ENCODE results near the gene N4BP2L2.

N4BP2L2 gene

DNA sequence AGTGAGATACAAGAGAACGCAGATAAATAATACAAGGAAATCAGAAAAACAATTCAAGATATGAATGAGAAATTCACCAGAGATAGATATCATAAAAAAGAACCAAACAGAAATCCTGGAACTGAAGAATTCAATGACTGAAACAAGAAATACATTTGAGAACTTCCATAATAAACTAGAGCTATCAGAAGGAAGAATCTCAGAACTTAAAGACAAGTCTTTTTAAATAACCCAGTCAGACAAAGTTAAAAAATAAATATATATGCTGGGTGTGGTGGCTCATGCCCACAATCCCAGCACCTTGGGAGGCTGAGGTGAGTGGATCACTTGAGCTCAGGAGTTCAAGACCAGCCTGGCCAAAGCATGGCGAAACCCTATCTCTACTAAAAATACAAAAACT is 82.0 kb downstream of the N4BP2L2 start:
- no peak for DNase-seq (ENCODE audit: low read depth)

DNA sequence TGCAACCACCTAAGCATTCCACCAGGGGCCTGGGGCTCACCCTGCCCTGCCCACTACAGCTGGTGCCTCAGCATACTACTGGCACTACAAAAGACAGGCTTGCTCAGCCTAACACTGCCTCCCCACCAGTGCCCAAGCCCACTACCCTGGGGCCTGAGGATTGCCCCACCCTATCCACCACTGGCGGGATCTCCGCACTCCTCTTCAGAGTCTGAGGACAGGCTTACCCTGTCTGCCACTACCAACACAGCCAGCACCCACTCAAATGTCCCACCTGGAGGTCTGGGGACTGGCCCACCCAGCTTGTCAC is 83.0 kb downstream of the N4BP2L2 start:
- DNase-seq (ENCODE audit: low read depth) = no peak

DNA sequence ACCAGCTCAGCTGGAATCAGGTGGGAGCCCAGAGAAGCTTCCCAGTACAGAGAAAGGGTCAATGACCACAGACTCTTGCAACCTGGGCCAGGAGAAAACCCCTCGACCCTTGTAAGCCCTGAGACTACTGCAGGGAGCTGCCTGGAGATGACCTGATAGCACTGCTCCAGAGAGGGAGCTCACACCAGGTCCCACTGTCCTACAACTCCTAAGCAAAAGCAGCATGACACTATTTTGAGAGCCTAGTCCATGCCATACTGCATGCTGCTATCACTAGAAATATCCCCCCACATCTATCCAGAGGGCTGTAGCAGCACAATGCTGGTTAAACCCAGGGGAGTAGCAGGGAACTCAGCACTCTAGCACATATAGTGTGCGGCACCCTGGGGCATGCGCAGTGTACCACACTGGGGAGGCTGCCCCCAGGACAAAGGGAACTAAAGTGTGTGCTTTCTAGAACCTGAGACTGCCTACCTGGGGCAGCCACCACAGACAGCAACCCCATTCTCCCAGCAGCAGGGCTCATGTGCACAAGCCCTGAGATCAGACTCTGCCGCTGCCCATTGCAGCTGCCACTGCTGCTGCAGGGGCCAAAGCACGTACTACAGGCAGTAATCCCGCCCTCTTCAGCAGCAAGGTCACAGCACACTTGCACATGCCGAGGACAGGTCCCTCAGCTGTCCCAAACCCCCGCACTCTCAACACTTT is 83.6 kb downstream of the N4BP2L2 start:
- no peak for DNase-seq (ENCODE audit: low read depth)

DNA sequence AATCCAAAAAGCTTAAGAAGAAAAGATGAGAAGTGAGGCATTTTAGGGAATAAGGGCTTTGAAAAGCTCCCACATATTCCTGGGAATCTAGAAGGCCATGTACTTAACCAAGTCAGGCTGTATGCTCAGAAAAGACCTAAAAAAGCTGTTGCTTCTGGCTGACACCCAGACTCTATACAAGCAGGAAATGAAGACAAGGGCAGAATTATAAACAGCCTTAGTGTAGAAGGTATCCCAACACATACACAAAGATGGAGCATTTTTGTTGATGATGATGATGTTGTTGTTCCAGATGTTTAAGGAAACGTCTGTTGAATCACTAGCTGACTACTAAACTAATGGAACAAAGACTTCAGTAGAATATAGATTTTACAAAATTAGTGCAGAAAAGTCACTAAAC is 84.6 kb downstream of the N4BP2L2 start:
- no peak for DNase-seq (ENCODE audit: low read depth)

DNA sequence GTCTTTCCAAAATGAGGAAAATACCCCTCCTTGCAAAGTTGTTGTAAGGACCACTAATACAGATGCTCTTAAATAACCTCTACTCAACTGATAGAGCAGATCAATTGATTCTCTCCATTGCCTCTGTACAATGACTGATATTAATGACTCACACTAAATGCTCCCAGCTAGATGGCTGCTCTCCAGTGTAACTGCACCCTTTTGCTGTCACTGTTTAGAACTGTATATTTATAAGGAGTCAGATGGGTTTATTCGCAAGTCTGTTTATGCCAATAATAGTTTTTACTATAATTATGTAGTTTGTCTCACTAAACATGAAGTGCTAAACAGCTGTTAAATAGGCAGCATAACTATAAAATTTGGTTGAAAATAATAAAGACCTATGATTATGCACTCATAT is 89.6 kb downstream of the N4BP2L2 start:
- DNase-seq (ENCODE audit: low read depth) = no peak

DNA sequence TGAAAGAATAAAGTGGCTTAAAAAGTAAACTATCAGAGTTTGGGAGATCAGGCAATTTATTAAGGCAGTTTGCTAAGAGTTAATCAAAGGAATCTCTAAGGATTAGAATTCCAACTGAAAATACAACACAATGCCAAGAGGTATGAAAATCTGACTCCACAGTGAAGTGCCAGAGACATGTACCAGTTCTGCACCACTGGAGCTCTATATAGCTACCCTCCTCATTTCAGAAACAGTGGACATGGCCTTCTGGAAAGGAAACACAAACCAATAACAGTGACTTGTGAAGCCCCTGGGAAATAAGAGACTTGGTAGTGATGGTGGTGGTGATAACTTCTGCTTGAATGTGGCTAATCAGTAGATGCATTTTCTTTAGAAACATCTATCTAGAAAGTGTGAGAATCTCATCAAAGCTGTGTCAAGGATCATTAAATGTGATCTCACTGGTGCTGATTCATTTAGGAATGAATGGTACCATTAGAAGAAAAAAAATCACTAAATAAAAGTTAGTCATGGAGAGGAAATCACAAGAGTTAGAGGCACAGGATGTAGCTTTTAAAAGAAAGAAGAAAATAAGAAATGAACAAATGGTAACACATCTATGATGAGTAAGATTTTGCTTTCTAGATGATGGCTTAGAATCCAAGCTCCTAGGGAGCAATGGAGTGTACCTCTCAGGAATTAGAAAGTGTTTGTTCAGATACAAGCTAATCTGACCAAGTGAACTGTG is 90.5 kb downstream of the N4BP2L2 start:
- no peak for DNase-seq (ENCODE audit: low read depth)

DNA sequence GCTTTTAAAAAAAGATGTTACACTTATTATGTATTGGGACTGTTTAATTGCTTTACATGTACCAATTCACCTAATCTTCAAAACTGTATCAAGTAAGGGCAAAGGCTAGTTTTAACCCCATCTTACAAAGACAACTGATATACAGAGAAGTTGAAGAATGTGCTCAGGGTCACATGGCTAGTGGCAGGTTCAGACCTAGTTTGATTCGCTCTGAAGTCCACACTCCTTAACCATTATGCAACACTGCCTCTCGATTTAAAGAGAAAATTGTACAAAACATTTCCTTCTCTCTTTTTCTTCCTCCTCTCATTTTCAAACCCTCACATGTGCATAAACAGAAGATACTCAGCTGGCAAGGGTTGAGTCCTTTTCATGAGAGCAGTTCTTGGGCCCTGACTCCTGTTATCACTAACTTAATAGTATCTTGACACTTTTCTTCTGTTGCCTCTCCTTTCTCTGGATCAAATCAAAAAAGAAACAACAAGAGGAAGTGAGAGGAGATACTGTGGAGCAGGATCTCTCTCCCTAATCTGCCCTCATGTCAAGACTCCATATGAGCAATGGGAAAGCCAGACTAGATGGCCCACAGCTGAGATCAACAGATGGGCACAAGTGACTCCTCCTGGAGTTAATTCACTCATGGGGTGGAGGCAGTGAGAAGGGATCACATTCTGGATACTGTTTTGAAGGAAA is 91.7 kb downstream of the N4BP2L2 start:
- DNase-seq (ENCODE audit: low read depth) = no peak

DNA sequence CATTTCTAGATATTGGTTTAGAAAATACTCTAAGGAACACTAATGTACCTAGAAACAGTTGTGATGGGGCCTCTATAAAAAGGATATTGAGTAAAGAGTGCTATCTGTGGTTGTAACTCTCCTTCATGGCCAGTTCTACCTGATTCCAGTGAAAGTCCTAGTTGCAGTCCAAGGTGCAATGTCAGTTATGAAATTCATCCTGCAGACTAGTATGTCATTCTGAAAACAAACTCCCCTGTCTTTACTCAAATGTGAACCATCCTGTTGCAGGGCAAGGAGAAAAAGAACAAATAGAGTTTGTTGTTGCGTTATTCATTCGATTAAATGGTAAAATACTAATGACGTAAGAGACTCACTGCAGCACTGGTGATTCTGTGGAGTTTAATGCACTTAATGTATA is 92.4 kb downstream of the N4BP2L2 start:
- no peak for DNase-seq (ENCODE audit: low read depth)

DNA sequence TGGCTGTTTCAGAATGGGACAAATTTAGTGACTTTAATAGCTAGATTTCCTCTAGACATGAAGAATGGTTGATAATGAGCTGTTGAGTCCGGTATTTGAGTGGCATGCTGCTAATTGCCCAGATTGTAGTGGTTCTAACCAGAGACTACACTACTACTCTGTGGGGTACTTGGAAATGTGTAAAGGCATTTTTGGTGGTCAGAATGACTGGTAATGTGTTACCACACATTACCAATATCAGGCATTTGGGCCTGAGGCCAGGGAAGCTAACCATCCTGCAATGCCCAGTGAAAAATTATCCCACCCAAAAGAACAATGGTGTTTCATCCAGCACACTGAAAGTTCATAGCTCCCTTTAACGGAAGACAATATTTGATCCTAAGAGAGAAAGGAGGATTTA is 93.1 kb downstream of the N4BP2L2 start:
- DNase-seq (ENCODE audit: low read depth) = no peak

DNA sequence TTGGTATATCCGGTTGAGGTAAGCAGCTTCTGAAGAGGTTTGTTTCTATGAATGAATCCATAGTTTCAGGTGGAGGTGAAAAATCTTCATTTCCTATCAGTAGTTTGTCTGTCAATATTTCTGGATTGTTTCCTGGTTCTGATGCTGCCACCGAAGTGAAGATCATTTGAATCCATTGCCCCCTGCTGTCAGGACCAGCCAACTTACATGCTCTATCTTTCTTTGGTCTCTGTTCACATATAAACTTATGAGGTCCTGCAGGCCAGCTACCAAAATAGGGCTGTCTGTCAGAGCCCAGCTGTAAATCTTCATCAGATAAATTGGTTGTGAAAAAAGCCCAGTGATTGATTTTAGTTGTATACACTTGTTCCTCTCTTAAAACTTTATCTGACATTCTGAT is 95.5 kb downstream of the N4BP2L2 start:
- no peak for DNase-seq (ENCODE audit: low read depth)

DNA sequence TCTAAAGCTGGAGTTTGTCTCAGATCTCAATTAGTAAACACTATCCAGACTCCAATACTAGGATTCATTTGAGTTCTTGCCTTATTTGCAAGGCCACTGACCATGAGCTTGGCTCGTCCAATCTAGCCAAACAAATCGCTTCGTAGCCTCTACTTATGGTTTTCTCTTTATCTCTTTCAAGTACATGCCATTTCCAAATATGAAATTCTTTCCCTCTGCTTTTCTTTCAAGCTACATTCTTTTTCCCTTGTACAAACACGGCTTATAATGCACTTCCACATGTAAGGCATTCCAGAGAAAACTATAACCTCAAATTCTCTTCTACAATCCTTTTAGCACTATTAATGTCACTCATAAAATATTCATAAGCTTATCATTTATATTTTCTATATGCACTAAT is 99.7 kb downstream of the N4BP2L2 start:
- DNase-seq (ENCODE audit: low read depth) = no peak

DNA sequence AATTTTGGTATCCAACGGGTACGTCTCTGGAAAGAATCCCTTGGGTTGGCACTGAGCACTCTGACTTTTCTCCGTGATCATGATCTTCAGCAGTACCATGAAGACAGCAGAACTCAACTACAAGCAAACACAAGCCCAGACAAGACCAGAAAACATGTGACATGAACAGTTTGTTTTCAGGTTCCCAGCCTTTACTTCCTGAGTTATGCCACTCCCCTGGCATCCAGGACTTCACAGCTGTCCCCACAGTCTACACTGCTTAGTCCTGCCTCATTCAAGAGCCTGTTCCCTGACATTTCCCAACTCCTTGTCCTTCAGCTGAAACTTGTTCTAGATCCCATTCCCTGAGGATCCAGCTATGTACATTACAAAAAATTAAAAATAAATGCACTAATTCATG is 105.7 kb downstream of the N4BP2L2 start:
- no peak for DNase-seq (ENCODE audit: low read depth)

DNA sequence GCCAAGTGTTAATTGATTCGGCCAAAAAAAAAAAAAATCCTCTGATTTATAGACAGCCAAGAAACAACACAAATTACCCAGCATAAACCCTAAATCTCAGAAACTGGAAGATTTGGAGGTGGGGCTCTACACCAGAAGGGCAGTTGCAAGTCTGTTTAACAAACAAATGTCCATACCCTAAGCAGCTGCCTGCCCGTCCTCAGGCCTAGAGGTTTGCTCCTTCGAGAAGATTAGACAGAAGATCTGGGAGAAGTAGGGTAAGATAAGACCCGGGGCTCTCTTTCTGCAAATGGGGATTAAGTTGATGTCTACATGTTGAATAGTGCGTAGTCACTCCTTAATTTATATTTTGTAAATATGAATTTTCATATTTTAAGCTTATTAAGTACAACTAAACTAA is 107.2 kb downstream of the N4BP2L2 start:
- DNase-seq (ENCODE audit: low read depth) = no peak

DNA sequence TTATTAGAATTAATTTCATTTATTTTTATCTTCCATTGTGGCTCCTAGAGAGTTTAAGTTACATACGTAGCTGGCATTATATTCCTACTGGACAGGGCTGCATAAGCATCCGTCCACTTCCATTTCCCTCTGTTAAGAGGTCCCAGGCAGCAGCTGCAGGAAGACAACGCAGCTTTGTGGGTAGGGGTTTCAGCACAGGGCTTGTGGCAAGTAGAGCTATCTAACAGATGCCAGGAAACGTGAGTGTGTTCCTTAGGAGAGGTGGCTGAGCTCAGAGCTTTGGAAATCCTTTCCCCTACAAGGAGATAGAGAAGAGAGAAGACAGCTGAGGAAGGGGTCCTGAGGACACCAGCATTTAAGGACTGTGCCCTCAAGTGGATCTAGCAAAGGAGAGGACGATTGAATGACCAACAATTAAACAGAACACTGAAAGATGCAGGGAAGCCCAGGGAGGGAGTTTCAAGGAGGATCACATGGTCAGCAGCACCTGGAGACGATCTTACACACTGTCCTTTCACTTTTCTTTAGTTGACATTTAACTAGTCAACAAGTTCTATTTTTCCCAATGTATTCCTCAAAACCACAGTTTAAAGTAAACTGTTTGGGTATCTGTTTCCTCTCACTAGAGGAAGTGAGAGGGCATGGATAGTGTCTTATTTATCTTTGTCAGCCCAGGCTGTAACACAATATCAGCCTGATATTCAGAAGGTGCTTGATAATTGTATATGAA is 108.4 kb downstream of the N4BP2L2 start:
- no peak for DNase-seq (ENCODE audit: low read depth)

DNA sequence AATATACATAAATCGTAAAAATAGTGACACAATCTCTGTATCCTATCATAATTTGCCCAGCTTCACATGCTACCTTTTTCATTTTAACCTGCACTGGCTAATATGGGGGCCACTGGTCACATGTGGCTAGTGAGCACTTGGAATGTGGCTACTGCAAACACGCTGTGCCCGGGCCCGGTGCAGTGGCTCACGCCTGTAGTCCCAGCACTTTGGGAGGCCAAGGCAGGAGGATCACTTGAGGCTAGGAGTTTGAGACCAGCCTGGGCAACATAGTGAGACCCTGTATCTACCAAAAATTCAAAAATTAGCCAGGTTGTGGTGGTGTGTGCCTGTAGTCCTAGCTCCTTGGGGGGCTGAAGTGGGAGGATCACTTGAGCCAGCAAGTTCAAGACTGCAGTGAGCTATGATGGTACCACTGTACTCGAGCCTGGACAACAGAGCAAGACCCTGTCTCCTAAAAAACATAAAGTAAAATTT is 109.1 kb downstream of the N4BP2L2 start:
- DNase-seq (ENCODE audit: low read depth) = no peak

DNA sequence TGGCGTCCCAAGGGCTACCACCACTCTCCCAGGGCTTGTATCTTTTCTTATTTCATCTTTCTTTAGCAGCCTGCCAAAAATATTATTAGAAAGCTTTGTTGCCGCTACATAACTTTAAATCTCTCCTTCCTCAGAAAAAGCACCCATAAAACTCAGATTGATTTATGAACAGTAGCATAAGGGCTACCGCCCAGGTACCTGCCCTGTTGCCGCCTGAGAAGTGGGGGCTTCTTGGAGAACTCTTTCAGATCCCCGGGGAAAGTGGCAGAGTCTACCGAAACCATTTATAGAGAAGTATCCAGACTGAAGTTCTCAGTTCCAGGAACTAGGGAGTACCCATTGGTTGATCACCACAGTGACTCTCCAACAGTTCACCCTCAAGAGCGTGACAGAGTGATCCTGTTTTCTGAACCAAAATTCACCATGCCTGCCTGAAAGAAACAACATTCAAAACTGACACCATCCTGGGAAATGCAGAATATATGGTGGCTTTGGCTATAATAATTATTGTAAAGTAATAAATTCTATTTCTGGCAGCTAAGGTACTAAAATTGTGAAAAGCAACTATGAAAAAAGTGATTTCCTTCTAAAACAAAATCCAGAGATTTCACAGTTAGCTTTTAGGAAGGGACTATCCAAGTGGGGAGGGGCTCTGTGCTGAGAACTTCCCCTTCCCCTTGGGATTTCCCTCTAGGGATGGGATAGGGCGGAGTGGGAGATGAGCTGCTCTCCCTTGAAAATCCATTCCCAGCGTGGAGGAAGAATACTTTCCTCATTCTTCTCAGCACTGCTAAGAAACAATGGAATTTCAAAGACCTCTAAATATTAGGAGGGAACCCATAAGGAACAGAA is 109.8 kb downstream of the N4BP2L2 start:
- DNase-seq (ENCODE audit: low read depth) = no peak

DNA sequence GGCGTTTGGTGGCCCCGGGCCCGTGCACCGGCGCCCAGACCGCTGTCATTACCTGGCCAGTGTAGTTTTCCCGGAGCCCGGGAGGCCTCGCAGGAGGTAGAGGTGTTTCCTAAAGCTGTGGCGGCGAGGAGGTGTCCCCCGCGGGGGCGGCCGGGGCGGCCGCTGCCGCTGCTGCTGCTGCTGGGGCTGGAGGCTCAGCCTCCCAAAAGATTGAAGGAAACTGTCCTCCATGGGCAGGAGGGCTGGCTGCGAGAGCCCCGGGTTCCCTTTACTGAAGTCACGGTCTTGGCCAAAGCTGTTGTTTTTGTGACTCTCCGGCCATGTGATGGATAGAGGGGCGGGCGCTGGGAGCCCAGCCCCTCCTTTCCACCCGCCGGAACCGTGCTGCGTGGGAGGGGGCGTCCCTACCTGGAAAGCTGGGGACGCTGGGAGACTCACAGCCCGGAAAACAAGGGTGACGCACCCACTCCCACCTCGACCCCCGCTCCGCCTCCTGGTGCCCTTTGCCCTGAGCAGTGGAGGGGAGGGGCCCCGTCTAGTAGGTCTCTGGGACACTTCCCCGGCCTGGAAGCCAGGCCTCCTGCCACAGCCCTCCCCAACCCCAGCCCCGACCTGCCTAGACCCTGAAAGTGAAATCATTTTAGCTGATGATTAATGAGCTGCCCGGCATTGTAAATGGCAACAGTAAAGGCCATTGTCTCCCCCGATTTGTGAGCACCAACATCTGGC is 110.6 kb downstream of the N4BP2L2 start, which contains the start of gene N4BP2L1:
Gene N4BP2L1 (minus strand): TSS at position 279 of the 729 bp plus-strand sequence. CDS start 48 bp downstream, at position 231.
- DNase-seq (ENCODE audit: low read depth) = no peak

DNA sequence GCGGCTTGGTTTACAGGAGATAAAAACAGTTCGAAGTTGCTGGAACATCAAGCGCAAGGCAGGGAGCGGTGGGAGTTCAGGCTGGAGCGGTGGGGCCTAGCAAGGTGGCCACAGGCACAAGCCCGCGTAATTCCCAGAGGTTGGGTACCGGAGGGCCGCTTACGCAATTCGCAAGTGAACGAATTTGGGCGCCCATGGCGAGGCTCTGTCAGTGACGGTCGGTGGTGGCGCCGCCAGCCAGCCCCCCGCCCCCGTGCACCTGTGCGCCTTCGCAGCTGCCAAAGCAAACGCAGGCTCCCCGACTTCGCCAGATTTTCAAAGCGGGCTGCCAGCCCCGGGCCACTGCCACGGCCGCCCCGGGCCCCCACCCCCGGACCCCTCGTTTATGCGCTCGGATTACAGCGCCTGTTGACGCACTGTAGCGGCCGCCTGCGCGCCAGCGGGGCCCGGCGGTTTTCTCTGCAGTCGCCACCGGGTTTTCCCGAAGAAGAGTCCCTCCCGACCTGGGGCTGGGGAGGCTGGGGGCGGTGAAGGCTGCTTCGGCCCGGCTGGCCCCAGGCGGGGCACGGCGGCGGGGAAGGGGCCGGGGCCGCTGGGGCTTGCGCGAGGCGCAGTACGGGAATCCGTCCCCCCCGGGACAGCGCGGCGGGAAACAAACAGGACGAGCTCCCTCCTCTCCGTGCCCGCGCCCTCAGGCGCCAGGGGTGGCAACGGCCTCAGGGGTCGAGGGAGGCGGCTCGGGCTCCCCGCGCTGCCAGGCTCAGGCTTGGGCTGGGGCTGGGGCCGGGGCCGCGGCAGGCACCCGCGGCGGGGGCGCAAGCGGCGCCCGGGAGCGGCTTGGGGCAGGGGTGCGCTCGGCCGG is 111.4 kb downstream of the N4BP2L2 start:
- no peak for DNase-seq (ENCODE audit: low read depth)

DNA sequence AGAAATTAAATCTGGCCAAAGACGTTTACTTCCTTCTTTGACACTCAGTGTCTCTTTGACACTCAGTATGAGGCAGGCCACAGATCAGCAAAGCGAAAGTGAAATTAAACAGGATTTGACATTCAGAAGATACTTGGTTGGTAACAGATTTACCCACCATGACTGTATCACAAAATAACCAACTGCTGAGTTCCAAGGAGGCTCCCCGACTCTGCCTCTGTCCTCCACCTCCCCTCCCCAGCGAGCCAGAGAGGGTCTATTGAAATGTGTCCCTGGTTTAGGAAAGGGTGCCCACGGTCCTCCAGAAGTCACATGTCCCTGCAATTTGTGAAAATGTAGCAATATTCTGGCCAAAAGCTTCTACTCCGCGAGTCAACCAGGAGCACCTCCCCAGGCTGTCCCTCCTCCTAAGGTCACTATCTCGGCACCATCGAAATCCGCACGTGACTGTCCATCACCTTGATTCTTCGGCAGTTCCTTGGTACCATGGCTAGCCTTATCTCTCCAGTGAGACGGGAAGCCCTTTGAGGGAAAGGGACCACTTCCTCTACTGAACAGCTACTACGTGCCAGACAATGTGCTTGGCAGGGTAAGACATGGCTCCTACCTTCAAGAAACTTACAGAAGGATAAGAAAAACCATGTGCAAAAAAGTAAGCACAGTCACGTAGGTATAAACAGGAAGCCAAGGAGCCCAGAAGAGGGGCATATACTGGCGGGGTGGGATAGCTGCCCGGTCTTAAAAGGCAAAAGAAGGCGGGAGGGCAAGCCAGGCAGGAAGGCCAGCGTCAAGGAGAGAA is 112.2 kb downstream of the N4BP2L2 start:
- DNase-seq (ENCODE audit: low read depth) = no peak
